Calu3 (cell line): ENCODE data around the gene CFL2. TPM values are rescaled to one million over a fixed set of nuclear protein-coding genes. Genes with fewer than 3 reads are reported as not detected.
A peak's percentile ranks its signal among the peaks of the same experiment; 100 is the strongest.
"Not testable (repeated sequence)": the region's sequence is repeated elsewhere in the genome, so short reads cannot be mapped to it uniquely, and the experiment has no call there.

Experiments used
- BruUV-seq: library from RNA; stranded (reverse); fragments of 400-500 nt; replicated peaks from 2 replicates; lab custom pipeline; 2021; lab: Mats Ljungman, UMichigan
- CTCF ChIA-PET: fragments of 300-600 bp; sonication (Branson Sonifier 250); formaldehyde crosslinking; loops from one replicate; lab custom pipeline; 2022; ENCODE audit warnings: antibody characterized with exemption; lab: Charles Lee
- DNase-seq: peaks from one replicate; pipeline ENCODE4 v3.0.0; 2022
- H3K27ac Mint-ChIP-seq: one replicate; pipeline ENCODE4 v1.8.0; 2022; ENCODE audit warnings: mixed read lengths; ENCODE audit not compliant: unreplicated experiment
- H3K27me3 Mint-ChIP-seq: one replicate; pipeline ENCODE4 v1.8.0; 2022; ENCODE audit warnings: mixed read lengths; ENCODE audit not compliant: unreplicated experiment
- H3K36me3 Mint-ChIP-seq: one replicate; pipeline ENCODE4 v1.8.0; 2022; ENCODE audit warnings: mild to moderate bottlenecking, moderate library complexity, mixed read lengths; ENCODE audit not compliant: insufficient read depth, unreplicated experiment
- H3K4me1 Mint-ChIP-seq: one replicate; pipeline ENCODE4 v1.8.0; 2022; ENCODE audit warnings: mild to moderate bottlenecking, low read depth, mixed read lengths; ENCODE audit not compliant: unreplicated experiment
- H3K4me3 Mint-ChIP-seq: one replicate; pipeline ENCODE4 v1.8.0; 2022; ENCODE audit warnings: mild to moderate bottlenecking, low read depth, moderate library complexity, mixed read lengths; ENCODE audit not compliant: unreplicated experiment
- H3K9me3 Mint-ChIP-seq: one replicate; pipeline ENCODE4 v1.8.0; 2022; ENCODE audit warnings: low read depth, mixed read lengths; ENCODE audit not compliant: unreplicated experiment
- CTCF ChIP-seq: fragments of 200-600 bp; IDR thresholded peaks from one replicate; pipeline ENCODE4 v1.8.0; 2022; ENCODE audit warnings: antibody characterized with exemption; ENCODE audit not compliant: unreplicated experiment
- intact Hi-C: fragments of 100-400 bp; cut with micrococcal nuclease; formaldehyde crosslinking; loops from one replicate; pipeline ENCODE4 v1.10.0; 2022; ENCODE audit not compliant: unreplicated experiment
- total RNA-seq: library from RNA; stranded (reverse); gene quantifications from 2 replicates; pipeline ENCODE4 v1.2.3, GENCODE V29; 2022

The CFL2 gene
- total RNA-seq, 1 experiment from 2014 or later = 24.4 TPM

DNA sequence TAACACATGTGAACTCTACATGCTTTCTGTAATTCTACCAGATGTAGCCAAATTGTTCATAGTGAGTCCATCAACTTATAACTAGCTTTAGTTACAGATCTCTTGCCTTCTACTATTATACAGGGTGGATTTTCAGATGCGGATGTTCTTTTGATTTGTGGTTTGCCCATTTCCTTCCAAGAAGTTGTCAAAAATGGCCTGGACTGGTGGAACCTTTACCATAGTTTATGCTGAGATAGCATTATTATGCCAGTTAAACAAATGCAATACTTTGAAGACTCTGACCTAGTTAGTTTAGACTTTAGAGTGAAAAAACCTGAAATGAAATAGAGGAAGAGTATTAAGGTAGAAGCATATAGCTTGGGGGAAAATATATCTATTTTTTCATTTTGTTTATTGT, 27.4 kb upstream of the CFL2 start:
- Mint-ChIP-seq H3K27ac (no peak overlapping the region), H3K4me1 (peaks cover 11% of the 10 kb centered on the region), H3K4me3 (no peak overlapping the region), H3K36me3 (no peaks in the 10 kb centered on the region), H3K9me3 (no peaks in the 10 kb centered on the region), H3K27me3 (no peaks in the 10 kb centered on the region)
- BruUV-seq = no TSS peak
- TF ChIP-seq CTCF = no peak
- no peak for DNase-seq
- CTCF ChIA-PET = interaction anchor here (0.5 kb wide), 1 partner anchor 16 kb away, joined by 3 read pairs; no protein-coding TSS in a partner anchor
- intact Hi-C loops = no loop called here

DNA sequence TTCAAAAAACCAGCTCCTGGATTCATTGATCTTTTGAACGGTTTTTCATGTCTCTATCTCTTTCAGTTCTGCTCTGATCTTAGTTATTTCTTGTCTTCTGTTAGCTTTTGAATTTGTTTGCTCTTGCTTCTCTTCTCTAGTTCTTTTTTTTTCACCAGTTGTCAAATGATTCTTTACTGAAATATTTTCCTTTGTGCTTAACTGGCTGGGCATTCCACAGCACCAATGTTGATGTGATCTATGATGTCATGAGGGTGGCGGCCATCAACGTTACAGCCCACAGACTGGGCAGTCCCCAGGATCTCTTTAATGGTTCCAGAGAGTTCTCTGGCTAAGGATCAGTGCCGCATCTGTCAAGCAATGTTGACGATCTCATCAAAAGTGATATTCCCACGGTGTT, 25.7 kb upstream of the CFL2 start:
- CTCF ChIA-PET, DNase-seq, H3K4me3 Mint-ChIP-seq, intact Hi-C loops, H3K27me3 Mint-ChIP-seq, H3K9me3 Mint-ChIP-seq, BruUV-seq, H3K27ac Mint-ChIP-seq, H3K36me3 Mint-ChIP-seq: not testable (repeated sequence)
- peaks cover 12% of the 10 kb centered on the region for H3K4me1 Mint-ChIP-seq

DNA sequence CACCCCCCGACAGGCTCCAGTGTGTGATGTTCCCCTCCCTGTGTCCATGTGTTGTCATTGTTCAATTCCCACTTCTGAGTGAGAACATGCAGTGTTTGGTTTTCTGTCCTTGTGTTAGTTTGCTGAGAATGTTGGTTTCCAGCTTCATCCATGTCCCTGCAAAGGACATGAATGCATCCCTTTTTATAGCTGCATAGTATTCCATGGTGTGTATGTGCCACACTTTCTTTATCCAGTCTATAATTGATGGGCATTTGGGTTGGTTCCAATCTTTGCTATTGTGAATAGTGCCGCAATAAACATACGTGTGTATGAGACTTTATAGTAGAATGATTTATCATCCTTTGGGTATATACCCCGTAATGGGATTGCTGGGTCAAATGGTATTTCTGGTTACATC, 22.7 kb upstream of the CFL2 start:
- BruUV-seq, intact Hi-C loops, H3K36me3 Mint-ChIP-seq, H3K27me3 Mint-ChIP-seq, DNase-seq, H3K9me3 Mint-ChIP-seq, H3K4me3 Mint-ChIP-seq, H3K27ac Mint-ChIP-seq, CTCF ChIA-PET: not testable (repeated sequence)
- peaks cover 30% of the 10 kb centered on the region for H3K4me1 Mint-ChIP-seq

DNA sequence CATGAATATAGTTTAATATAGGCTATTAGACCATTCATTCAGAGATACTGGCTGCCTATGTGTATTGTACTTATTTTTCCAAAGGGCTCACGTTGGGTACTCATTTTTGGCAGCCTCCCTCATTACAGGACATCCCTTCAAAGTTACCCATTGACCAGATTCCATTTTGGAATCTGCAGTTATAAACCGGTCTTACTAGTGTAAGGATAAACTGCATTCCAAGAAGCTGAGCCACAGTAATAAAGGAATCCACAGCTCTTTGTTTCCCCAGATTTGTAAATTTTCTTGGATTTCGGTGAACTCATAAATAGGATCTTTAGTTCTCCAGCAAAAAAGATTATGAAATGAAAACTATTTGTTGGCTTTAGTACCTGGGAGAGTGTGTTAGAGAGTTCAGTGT, 18.9 kb upstream of the CFL2 start:
- intact Hi-C loops = no loop called here
- H3K27ac Mint-ChIP-seq = peak overlapping the region; percentile 73

GRCh38 chr14:34732802-34733201, 18.4 kb upstream of the CFL2 start:
- intact Hi-C loops = no loop called here
- Mint-ChIP-seq H3K27me3 (no peaks in the 10 kb centered on the region), H3K9me3 (peaks cover 5% of the 10 kb centered on the region), H3K36me3 (peaks cover 6% of the 10 kb centered on the region), H3K4me1 (peaks cover 32% of the 10 kb centered on the region), H3K4me3 (no peak overlapping the region), H3K27ac (no peak overlapping the region)
- DNase-seq = no peak
- no TSS peak for BruUV-seq
- CTCF ChIA-PET = interaction anchor here (0.6 to 2.0 kb wide), 7 partner anchors 10 to 1076 kb away, joined by 3 to 17 read pairs (median 3); partner anchors contain the start of gene RALGAPA1
- TF ChIP-seq CTCF = no peak

More for the DNA sequence above, 18.9 kb upstream of the CFL2 start:
- TF ChIP-seq CTCF = no peak
- Mint-ChIP-seq H3K4me3 (peak overlapping the region; percentile 13), H3K9me3 (peaks cover 5% of the 10 kb centered on the region), H3K27me3 (no peaks in the 10 kb centered on the region), H3K4me1 (peaks cover 32% of the 10 kb centered on the region), H3K36me3 (peaks cover 6% of the 10 kb centered on the region)
- CTCF ChIA-PET = interaction anchor here (0.5 to 2.0 kb wide), 8 partner anchors 11 to 1076 kb away, joined by 3 to 17 read pairs (median 3); partner anchors contain the start of gene RALGAPA1
- no TSS peak for BruUV-seq
- DNase-seq = peak; percentile 6
